ENCODE results near the gene KCNJ18.
"Not testable (repeated sequence)": the region's sequence is repeated elsewhere in the genome, so short reads cannot be mapped to it uniquely, and the experiment has no call there.

Gene KCNJ18

GRCh38 chr17:21705021-21705601 is 12.8 kb downstream of the KCNJ18 start:
- H3K27ac Mint-ChIP-seq (ENCODE audit: low read depth), result no peak overlapping the region
- no peaks in the 10 kb centered on the region for H3K4me1 Mint-ChIP-seq
- H3K4me3 Mint-ChIP-seq, result no peak overlapping the region
- ATAC-seq (replicated peaks; ENCODE audit: extremely low read depth, poor library complexity, severe bottlenecking), result no peak
- H3K27me3 Mint-ChIP-seq, result no peaks in the 10 kb centered on the region
- no peaks in the 10 kb centered on the region for H3K9me3 Mint-ChIP-seq
- no peak for DNase-seq (ENCODE audit: low spot score in 2 of 2)
- no peaks in the 10 kb centered on the region for H3K36me3 Mint-ChIP-seq (ENCODE audit: insufficient read depth)

- not testable (repeated sequence) for ATAC-seq (replicated peaks; ENCODE audit: extremely low read depth, poor library complexity, severe bottlenecking); H3K4me1 Mint-ChIP-seq; H3K4me3 Mint-ChIP-seq; H3K27ac Mint-ChIP-seq (ENCODE audit: low read depth); H3K27me3 Mint-ChIP-seq; H3K9me3 Mint-ChIP-seq; H3K36me3 Mint-ChIP-seq (ENCODE audit: insufficient read depth); DNase-seq (ENCODE audit: low spot score in 2 of 2)
These were observed 13.4 kb downstream of the KCNJ18 start for GRCh38 chr17:21705746-21706145.

GRCh38 chr17:21706546-21706945 is 14.2 kb downstream of the KCNJ18 start:
- H3K36me3 Mint-ChIP-seq (ENCODE audit: insufficient read depth); H3K9me3 Mint-ChIP-seq; H3K27ac Mint-ChIP-seq (ENCODE audit: low read depth); H3K27me3 Mint-ChIP-seq; H3K4me1 Mint-ChIP-seq; H3K4me3 Mint-ChIP-seq; DNase-seq (ENCODE audit: low spot score in 2 of 2); ATAC-seq (replicated peaks; ENCODE audit: extremely low read depth, poor library complexity, severe bottlenecking): not testable (repeated sequence)

GRCh38 chr17:21707131-21707530 is 14.8 kb downstream of the KCNJ18 start:
- ATAC-seq (replicated peaks; ENCODE audit: extremely low read depth, poor library complexity, severe bottlenecking); H3K27ac Mint-ChIP-seq (ENCODE audit: low read depth); H3K36me3 Mint-ChIP-seq (ENCODE audit: insufficient read depth); DNase-seq (ENCODE audit: low spot score in 2 of 2); H3K27me3 Mint-ChIP-seq; H3K4me3 Mint-ChIP-seq; H3K9me3 Mint-ChIP-seq; H3K4me1 Mint-ChIP-seq: not testable (repeated sequence)

DNA sequence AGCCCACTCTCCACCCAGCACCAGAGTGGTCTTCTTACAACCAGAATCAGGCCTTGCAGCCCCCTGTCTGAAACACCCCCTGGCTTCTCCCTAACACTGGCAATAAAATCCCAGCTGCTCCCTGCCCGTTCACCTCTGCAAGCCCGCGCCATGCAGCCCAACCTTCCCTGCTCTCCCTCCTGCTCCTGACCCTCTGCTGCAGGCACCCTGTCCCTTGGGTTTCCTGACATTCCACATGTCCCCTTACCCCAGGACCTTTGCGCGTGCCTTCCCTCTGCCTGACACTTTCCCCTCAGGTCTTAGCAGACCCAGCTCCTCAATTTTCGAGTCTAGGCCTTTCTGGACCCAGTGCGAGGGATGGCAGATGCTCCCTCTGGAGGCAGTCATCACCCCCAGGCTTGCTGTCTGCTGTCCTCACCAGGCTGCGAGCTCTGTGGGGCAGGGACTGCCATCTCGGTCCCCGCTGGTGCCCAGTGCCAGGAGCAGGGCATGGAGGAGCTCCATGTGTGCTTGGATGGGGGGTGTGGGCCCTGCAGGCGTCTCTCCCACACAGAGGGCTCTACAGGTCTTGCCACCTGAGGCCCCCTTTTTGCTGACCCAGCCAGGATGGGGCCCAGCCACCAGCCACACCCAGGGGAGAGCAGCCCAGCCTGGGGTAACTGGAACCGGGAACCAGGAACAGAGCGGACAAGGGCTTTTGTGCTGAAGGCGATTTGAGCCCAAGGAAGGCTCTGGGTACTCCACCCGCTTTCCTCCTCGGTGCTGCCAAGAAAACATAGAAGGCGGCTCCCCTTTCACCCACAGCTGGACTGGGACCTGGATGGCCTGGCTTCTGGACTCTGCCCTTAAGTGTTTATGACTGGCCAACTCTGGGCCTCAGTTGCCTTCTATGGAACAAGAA is 15.6 kb downstream of the KCNJ18 start:
- DNase-seq (ENCODE audit: low spot score in 2 of 2); H3K27me3 Mint-ChIP-seq; H3K9me3 Mint-ChIP-seq; H3K36me3 Mint-ChIP-seq (ENCODE audit: insufficient read depth); H3K4me1 Mint-ChIP-seq; H3K4me3 Mint-ChIP-seq; ATAC-seq (replicated peaks; ENCODE audit: extremely low read depth, poor library complexity, severe bottlenecking); H3K27ac Mint-ChIP-seq (ENCODE audit: low read depth): not testable (repeated sequence)

DNA sequence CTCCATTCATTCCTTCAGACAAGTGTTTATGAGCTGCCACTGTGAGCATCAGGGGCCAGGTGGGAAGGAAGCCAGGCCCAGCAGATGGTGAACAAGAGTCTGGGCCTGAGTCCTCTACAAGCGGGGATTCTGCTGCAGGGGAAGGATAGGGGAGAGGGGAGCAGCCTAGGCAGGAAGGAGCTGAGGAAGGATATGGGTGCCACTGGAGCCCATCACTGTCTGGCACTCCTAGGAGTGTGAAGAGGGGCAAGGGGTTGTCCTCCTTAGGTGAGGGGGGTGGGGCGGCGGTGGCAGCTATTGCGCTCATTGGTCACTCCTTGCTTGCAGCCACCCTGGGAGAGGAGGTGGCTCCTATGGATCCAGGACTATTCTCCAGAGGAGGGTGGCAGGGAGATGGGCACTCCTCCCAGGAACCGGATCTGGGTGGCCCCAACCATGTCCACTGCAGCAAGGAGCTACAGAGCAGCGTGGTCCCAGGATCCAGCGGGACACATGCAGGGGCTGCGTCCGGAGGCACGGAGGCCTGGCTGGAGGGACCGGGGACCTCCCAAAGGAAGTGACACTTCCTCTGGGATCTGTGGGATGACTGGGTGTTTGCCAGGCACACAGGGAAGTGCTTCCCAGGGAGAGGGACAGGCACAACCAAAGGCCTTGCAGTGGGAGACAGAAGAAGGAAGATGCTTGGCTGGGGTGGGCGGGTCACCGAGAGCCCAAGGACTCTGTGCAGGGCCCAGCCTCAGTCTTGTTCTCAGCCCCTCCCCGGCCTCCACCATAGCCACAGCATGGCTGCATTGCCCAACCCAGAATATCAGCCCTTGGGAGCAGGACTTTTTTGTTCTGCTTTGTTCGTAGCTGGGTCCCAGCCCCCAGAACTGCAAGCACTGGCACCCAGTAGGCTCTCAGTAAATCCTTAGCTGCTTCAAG is 16.6 kb downstream of the KCNJ18 start:
- H3K9me3 Mint-ChIP-seq; H3K27ac Mint-ChIP-seq (ENCODE audit: low read depth); H3K4me3 Mint-ChIP-seq; ATAC-seq (replicated peaks; ENCODE audit: extremely low read depth, poor library complexity, severe bottlenecking); H3K4me1 Mint-ChIP-seq; H3K27me3 Mint-ChIP-seq; H3K36me3 Mint-ChIP-seq (ENCODE audit: insufficient read depth); DNase-seq (ENCODE audit: low spot score in 2 of 2): not testable (repeated sequence)

GRCh38 chr17:21709994-21710393 is 17.7 kb downstream of the KCNJ18 start:
- H3K27me3 Mint-ChIP-seq; H3K36me3 Mint-ChIP-seq (ENCODE audit: insufficient read depth); H3K4me3 Mint-ChIP-seq; ATAC-seq (replicated peaks; ENCODE audit: extremely low read depth, poor library complexity, severe bottlenecking); H3K27ac Mint-ChIP-seq (ENCODE audit: low read depth); H3K4me1 Mint-ChIP-seq; H3K9me3 Mint-ChIP-seq; DNase-seq (ENCODE audit: low spot score in 2 of 2): not testable (repeated sequence)

DNA sequence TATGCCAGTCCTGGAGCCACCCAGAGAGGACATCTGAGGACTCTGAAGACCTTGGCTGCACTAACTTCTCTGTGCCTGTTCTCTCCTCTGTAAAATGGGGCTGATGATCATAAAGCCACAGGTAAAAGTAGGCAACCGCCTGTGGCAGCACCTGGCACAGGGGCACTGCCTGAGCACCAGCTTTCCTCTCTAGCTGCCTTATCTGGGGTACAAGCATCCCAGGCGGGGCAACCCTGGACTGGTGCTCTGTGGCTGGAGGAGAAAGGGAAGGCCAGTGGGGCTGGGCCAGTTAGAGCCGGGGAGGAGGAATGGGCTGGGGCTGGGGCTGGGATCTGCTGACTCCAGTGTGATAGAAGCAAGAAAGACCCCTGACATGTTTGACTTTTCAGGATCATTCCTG is 18.2 kb downstream of the KCNJ18 start:
- not testable (repeated sequence) for DNase-seq (ENCODE audit: low spot score in 2 of 2); H3K27me3 Mint-ChIP-seq; H3K9me3 Mint-ChIP-seq; H3K4me3 Mint-ChIP-seq; ATAC-seq (replicated peaks; ENCODE audit: extremely low read depth, poor library complexity, severe bottlenecking); H3K36me3 Mint-ChIP-seq (ENCODE audit: insufficient read depth); H3K4me1 Mint-ChIP-seq; H3K27ac Mint-ChIP-seq (ENCODE audit: low read depth)

- no peak overlapping the region for H3K4me3 Mint-ChIP-seq
- H3K27ac Mint-ChIP-seq (ENCODE audit: low read depth), result no peak overlapping the region
- no peaks in the 10 kb centered on the region for H3K9me3 Mint-ChIP-seq
- no peaks in the 10 kb centered on the region for H3K4me1 Mint-ChIP-seq
- no peaks in the 10 kb centered on the region for H3K27me3 Mint-ChIP-seq
- ATAC-seq (replicated peaks; ENCODE audit: extremely low read depth, poor library complexity, severe bottlenecking) (no peak), DNase-seq (ENCODE audit: low spot score in 2 of 2) (no peak)
- H3K36me3 Mint-ChIP-seq (ENCODE audit: insufficient read depth), result no peaks in the 10 kb centered on the region
These were observed 18.9 kb downstream of the KCNJ18 start for GRCh38 chr17:21711182-21711581.

GRCh38 chr17:21713020-21713419 is 20.7 kb downstream of the KCNJ18 start:
- H3K4me3 Mint-ChIP-seq; ATAC-seq (replicated peaks; ENCODE audit: extremely low read depth, poor library complexity, severe bottlenecking); H3K27me3 Mint-ChIP-seq; H3K36me3 Mint-ChIP-seq (ENCODE audit: insufficient read depth); DNase-seq (ENCODE audit: low spot score in 2 of 2); H3K9me3 Mint-ChIP-seq; H3K27ac Mint-ChIP-seq (ENCODE audit: low read depth); H3K4me1 Mint-ChIP-seq: not testable (repeated sequence)

- not testable (repeated sequence) for DNase-seq (ENCODE audit: low spot score in 2 of 2); H3K9me3 Mint-ChIP-seq; H3K27me3 Mint-ChIP-seq; H3K27ac Mint-ChIP-seq (ENCODE audit: low read depth); ATAC-seq (replicated peaks; ENCODE audit: extremely low read depth, poor library complexity, severe bottlenecking); H3K4me3 Mint-ChIP-seq; H3K36me3 Mint-ChIP-seq (ENCODE audit: insufficient read depth); H3K4me1 Mint-ChIP-seq
These were observed 21.3 kb downstream of the KCNJ18 start for GRCh38 chr17:21713631-21714030.

- H3K4me1 Mint-ChIP-seq, result not testable (repeated sequence)
These were observed 22.4 kb downstream of the KCNJ18 start for GRCh38 chr17:21714676-21715075.

More at GRCh38 chr17:21714676-21715075, 22.4 kb downstream of the KCNJ18 start:
- not testable (repeated sequence) for H3K27ac Mint-ChIP-seq (ENCODE audit: low read depth); H3K36me3 Mint-ChIP-seq (ENCODE audit: insufficient read depth); H3K9me3 Mint-ChIP-seq; DNase-seq (ENCODE audit: low spot score in 2 of 2); H3K4me3 Mint-ChIP-seq; ATAC-seq (replicated peaks; ENCODE audit: extremely low read depth, poor library complexity, severe bottlenecking); H3K27me3 Mint-ChIP-seq

Measured in central memory CD8-positive, alpha-beta T cell (primary cell).